Stimulated activated CD8-positive, alpha-beta memory T cell treated with anti-CD3 and anti-CD28 coated beads, Interleukin-4, amount 100 ng/mL, for 4 hours (primary cell): ENCODE results near the gene SDK2.

ENCODE experiments used
- DNase-seq, 2 donors: peaks; one replicate each; pipeline ENCODE4 v3.0.0-alpha.2; 2020; ENCODE audit warnings: low read depth in 2 of 2, low spot score in 1 of 2

The SDK2 gene

DNA sequence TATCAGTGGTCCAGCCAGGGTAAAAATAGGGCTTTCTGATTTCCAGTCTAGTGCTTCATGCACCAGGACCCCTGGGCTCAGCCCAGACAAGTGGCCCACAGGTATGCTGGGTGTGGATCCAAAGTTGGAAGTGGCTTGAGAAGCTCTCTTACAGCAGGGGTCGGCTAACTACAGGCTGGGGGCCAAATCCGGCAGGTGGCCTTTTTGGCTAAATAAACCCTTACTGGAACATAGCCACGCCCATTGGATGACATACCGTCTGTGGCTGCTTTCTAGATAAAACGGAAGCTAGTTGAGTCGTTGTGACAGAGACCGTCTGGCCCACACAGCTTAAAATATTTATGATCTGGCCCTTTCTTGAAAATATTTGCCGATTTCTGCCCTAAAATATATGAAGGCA lies 213.4 kb downstream of the SDK2 start:
- no peak for DNase-seq

DNA sequence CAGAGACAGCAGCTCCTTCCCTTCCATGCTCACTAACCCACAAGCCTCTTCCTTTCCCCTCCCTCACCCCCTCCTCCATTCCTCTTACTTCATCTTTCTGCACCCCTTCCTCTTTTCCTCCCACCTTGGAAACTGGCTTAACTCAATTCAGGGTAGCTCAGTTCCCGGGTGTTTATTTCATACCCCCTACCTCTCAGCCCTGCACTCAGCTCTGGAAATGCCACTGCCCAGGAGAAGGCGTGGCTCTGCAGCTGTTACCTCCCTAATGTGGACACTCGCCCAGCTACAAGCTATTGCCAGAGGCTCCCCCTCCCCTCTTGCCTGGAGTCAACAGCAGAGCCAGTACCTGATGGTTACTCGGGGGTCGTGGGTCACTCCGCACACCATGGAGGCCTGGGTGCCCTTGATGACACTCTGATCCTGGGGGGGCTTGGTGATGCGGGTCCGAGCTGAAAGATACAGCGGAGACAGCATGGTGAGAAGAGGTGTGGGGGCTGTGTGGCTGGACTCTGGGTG lies 214.0 kb downstream of the SDK2 start:
- no peak for DNase-seq

DNA sequence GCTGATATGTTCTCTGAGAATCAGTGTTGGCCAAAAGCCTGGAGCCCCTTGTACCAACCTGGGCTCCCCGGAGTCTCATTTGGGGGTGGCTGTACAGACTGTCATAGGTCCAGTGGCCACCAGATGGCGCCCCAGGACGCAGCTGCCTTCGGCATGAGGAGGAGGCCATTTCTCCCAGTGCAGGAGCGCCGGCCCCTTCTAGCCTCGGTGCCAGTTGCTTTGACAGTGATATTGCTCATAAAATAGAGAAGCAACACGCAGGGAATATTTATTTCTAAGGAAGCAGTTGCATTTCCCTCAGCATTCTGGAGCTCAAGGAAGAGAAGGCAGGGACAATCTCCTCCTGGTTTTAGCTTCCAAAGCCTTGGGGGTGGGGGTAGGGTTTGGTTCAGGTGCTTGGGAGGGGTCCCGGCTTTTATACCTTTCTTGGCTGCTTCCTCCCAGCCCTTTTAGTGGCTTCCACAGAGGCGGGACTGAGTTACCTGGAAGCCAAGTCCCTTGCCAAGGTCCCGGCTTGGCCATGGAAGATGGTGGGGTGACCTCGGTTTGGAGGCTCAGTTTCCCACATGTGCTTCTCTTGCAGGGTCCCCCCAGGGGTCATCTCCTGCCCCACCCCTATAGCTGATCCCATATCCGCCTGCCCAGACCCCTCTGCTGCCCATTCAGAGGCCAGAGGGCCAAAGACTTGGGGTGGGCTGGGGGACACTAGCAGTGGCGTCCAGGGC lies 214.6 kb downstream of the SDK2 start:
- peak; percentile 62 to 84 for DNase-seq

DNA sequence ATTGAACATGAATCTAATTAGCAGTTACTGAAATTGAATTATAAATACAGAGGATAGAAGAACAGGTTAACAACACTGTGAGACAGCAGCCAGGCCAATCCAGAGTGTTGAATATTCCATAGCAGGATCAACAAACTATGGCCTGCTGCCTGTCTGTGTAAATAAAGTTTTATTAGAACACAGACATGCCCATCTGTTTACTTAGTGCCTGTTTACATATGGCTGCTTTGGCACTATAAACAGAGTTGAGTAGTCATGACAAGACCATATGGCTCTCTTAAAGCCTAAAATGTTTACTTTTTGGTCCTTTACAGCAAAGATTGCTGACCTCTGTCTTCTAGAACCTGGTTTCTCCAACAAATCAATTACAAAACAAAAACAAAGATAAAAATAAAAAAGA lies 217.0 kb downstream of the SDK2 start:
- no peak for DNase-seq

DNA sequence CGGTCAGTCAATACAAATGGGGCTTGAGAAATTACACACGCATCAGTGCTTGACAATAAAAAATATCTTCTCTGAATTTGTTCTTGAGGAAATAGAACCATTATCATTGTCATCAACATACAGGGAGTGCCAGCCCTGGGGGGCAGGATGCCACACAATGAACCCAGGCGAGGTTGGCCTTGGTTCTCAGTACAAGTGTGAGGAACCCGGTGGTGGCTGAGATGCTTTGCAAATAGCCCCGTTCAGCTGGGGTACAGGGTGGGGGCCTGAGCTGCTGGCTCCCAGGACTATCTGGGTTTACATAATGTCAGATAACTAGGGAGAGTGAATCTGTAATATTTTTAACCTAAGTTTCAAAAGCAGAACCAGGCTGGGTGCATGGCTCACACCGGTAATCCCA lies 219.7 kb downstream of the SDK2 start:
- no peak for DNase-seq

DNA sequence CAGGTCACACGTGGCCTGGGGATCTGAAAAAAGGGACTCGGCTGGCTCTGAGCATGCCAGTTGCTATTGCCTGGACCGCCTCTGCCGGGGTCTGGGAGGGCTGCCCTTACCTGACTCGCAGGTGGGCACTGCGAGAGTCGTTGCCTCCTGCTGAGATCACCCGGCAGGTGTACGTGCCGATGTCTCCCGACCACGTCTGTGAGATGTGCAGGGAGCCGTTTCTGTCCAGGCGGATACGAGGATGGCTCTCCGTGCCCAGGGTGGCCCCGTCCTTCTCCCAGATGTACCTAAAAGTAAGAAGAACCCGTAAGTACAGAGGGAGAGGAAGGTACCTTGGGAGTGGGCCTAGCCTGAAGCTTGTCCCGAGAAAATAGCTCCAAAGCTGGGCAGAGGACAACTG lies 220.4 kb downstream of the SDK2 start:
- DNase-seq = no peak

DNA sequence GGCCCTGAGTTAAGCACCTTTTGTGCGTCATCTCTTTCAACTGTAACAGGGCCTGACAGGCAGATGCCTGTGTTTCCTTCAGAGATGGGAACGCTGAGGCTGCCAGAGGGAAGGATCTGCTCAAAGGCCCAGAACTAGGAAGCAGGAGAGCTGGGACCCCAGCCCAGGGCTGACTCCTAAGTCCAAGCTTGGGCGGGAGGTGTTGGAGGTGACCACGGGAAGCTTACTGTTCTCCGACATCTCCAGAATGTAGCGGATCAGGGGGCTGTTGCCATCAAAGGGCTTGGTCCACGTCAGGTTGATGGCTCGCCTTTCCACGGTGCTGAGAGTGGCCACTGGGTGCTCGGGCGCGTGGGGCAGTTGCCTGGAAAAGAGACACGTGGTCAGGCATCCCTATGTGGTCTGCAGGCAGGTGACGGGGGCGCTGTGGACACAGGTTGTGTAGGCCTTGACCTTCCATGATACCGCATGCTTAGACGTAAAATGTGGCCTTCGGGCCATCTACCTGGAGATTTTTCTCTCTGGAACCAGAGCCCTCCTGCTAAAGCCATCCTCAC lies 221.0 kb downstream of the SDK2 start:
- no peak for DNase-seq

DNA sequence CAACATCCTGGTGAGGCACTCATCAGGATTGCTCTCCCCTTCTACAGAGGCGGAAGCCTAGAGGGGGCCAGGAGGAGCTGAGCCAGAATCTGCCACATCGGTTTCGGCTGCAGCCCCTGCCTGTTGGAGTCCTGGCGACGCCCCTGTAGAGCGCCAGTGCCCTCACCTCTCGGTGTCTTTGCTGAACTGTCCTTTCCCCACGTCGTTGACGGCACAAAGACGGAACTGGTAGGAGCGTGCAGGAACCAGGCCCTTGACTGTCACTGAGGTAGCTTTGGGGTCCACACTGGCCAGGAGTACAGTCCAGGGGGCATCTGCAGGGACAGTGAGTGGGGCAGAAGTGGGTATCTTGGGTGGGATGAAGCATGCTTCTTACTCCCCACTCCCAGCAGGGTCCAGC lies 222.1 kb downstream of the SDK2 start:
- DNase-seq = no peak

DNA sequence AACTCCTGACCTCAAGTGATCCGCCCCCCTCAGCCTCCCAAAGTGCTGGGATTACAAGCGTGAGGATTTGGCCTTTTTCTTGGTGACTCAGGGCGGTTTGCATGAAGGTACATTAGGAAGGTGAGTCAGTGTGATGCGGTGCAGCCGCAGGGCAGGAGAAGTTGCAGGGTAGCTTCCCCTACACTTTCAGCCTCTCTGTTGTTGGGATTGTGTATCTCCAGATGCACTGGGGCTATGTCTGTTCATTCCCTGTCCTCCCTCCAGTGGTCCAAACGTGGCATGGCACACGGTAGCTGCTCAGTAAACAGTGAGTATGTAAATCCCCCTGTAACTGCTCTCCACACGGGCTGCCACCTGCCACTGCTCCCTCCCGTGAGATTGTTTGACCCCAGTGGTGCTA lies 223.3 kb downstream of the SDK2 start:
- DNase-seq = no peak

DNA sequence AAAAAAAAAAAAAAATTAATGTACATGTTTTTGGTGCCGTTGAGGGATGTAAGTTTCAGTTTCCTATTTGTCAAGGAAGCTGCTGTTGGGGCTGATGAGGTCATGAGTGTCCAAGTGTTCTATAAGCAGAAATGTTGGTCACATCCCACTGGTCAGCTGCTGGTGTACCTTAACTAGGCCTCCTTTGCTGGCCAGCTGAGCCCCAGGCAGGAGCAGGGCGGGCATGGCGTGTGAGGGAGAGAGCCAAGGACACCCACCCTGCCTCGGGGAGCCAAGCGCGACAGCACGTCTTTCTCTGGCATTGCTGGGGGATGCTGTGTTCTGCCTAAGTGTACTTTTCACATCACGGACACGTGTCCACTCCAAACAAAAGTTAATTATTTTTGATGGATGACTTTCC lies 224.4 kb downstream of the SDK2 start:
- no peak for DNase-seq

DNA sequence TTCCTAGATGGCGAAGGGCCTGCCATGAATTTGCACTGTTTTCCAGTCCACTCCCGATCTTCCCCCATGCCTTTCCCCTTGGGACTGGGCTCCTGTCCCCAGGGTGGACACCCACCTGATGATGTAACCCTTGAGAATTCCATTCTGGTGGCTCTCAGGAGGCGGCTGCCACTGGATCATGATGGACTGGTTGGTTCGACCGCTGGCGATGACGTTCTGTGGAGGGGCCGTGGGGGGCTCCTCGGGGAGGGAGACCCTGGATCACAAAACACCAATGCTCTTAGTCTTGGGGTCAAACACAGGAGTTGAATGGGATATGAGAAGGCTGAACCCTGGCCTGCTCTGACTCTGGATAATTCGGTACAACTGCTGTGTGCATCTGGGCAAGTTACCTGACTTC lies 225.2 kb downstream of the SDK2 start:
- no peak for DNase-seq

DNA sequence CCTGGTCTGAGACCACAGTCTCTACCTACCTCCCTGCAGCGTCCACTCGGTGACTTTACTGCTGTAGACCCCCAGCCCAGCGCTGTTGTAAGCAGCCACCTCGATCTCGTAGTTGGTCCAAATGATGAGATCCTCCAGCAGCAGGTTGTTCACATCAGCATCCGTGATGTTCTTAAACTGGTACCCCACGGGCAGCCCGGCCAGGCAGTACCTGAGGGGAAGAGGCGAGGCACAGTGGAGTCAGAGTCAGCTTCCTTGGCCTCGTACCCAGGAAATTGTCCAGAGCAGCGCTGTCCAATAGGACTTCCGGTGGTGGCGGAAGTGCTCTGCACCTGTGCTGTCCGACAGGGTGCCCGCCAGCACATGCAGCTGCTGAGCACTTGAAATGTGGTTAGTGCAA lies 228.5 kb downstream of the SDK2 start:
- no peak for DNase-seq

DNA sequence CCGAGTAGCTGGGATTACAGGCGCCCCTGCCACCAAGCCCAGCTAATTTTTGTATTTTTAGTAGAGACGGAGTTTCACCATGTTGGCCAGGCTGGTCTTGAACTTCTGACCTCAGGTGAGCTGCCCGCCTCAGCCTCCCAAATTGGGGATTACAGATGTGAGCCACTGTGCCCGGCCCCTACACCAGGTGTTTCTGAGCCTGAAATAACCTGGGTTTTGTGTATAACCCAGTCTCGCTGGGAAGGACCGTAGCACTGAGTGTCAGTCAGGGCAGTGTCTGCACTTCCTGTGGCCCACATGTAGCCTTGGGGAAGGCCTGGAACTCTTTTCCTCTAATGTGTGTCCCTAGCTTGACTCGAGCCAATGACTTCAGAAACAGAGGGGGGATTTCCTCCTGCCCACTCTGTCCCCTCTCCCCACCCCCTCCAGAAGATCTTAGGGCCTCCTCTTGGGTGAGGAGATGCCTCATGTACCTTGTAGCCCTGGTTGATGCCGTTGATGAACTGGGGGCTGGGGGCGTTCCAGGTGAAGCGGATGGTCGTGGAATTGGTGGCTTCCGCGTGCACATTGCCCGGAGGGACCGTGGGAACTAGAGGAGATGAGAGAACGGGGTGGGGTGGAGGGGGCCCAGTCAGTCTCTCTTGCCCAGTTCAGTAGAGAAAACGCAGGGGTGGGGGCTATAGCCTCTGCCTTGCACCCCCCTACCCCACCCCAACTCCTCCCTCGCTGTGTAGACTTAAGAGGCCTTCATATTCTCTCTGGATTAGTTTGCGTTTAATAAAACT lies 229.9 kb downstream of the SDK2 start:
- no peak for DNase-seq

DNA sequence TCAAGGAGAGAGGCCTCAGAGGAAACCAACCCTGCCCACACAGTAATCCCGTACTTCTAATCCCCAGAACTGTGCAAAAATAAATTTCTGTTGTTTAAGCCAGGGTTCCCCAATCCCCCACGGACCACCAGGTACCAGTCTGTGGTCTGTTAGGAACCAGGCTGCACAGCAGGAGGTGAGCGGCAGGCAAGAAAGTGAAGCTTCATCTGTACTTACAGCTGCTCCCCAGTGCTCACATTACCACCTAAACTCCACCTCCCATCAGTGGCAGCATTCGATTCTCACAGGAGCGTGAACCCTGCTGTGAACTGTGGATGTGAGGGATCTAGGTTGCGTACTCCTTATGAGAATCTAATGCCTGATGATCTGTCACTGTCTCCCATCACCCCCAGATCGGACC lies 231.3 kb downstream of the SDK2 start:
- DNase-seq = no peak

DNA sequence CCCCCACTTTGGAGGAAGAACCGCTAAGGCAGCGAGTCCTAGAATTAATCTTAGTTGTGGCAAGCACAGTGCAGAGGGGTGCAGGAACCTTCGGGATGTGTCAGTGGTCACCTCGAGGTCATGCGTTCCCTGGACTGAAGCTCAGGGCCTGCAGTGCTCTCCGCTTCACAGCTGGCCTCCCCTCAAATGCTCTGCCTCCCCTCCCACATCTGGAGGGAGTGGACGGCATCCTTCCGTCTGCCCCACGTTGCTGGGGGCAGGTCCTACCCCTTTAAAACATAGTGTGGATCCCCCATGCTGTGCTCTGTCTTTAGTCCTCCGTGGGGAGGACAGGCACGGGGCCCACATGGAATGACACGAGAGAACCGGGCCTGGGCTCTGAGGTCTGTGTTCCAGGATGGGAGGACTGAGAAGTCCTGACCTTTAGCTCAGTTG lies 232.9 kb downstream of the SDK2 start:
- DNase-seq = no peak

DNA sequence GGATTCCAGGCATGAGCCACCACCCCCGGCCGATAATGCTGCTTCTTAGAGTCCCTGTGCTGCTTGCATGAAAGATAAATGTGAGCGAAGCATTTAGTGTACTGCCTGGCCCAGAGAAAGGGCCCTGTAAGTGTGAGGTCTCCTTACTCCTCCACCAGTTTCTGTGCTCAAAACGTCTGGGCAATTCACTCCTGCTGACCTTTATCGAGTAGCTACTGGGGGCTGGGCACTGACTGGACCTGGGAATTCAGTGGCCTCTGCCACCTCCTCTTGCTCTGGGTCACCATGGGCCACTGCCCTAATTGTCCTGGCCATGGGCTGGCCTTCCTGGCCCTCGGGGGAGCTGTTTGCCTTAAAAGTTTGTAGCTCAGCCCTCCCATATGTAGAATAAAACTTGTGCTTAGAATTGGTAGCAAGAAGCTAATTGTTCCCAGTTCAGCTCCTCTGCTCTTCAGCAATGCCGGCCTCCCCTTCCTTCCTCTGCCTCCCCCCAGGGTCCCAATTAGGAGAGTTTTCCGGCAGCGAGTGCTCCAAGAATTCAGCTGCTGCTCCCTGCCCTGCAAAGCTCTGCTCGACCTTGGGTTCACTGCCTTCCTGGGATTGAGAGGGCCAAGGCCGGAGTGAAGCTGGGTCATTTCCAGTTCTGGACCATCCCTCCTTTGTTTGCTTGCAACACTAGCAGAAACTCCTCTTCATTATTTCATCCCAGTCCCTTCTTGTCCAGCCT lies 233.5 kb downstream of the SDK2 start:
- no peak for DNase-seq

DNA sequence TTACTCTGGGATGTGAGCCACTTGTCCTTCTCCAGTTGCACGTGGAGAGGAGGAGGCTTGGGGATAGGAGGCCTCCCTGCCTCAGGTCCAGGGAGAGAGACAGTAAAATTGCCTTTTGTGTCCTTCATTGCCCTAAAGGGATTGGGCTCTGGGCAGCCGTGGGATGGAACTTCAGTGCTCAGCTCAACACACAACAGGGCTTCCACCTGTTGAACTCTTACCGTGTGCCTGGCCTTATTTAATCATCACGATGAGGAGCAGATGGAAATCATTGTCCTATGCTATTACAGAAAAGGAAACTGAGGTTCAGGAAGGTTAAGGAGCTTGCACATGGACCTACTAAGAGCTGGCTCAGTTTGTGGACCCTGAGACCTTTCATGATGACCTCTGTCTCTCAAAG lies 240.0 kb downstream of the SDK2 start:
- DNase-seq = no peak

DNA sequence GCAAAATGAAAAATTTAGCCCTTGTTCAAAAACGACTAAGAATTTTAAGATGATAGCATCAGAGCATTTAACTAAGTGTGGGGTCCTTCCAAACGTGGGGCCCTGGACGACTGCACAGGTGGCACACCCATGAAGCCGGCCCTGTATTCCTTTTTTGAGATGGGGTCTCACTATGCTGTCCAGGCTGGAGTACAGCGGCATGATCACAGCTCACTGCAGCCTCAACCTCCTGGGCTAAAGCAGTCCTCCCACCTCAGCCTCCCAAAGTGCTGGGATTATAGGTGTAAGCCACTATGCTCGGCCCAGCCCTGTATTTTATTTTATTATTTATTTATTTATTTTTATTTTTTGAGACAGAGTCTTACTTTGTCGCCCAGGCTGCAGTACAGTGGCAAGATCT lies 241.8 kb downstream of the SDK2 start:
- no peak for DNase-seq

DNA sequence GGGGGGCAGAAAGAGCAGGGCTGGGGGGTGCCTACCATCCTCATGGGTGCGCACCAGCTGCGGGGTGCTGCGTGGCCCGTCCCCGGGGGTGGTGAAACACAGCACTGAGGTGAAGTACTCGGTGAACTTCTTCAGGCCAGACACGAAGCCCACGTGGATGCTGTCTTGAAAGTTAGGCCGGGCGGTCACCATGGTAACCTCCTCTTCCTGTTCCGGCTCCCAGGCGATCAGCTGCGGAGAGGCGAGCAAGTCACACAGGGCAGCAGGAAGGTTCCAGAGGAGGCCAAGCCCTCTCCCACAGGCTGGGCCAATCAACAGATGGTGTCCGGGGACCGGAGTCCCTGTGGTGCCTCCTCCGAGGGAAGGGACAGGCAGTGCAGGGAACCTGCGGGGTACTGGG lies 242.3 kb downstream of the SDK2 start:
- DNase-seq = no peak

DNA sequence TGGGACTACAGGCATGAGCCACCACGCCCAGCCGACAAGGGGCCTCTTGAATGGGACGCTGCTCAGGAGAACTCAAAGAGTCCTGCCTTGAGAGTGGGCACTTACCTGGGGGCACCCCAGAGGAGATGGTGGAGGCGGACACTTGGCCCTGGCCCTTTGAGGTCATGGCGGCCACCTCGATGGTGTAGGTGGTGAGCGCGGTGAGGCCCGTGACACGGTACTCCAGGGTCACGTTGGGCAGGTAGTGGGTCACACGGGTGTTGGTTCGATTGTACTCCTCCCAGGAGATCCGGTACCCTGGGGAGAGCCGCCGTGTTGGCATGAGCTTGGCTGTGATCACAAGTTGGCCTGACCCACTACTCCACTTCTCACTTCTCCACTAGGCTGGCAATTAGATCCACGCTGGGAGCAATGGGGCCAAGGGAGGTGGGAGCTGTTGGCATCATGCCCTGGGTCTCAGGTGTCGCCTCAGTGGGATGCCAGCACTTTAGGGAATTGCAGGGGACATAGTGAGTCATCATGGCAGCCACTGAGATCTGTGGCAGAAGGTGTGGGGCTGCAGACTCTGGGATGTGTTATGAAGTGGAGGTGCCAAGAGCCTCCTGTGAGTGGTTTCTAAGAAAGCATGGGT lies 243.2 kb downstream of the SDK2 start:
- DNase-seq = no peak

DNA sequence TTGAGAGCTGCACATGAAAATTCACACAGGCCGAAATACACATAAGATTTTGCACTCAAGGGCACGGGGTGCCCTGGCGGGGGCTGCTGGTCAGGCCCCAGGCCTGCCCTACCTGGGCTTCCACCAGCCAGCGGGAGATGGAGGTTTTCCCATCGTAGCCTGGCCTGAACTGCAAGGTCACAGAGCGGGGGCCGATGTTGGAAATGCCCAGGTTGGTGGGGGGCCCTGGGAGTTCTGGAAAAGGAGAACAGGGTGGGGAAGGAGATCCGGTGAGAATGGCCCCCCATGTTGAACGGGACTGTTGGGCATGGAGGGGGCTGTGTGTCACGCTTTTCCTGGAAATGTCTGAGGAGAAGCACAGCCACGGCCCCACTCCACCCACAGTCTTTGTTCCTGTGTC lies 245.2 kb downstream of the SDK2 start:
- no peak for DNase-seq
